GM18502 (cell line): ENCODE measurements around the gene PNMA1.

ENCODE experiments used
- ATAC-seq: cut with Tn5 transposase; IDR thresholded peaks from one replicate; pipeline ENCODE4 v1.9.1; 2021; ENCODE audit warnings: mild to moderate bottlenecking; ENCODE audit not compliant: unreplicated experiment, poor library complexity

PNMA1 gene

GRCh38 chr14:73680821-73681220, 33.4 kb downstream of the PNMA1 start:
- no peak for ATAC-seq

- no peak for ATAC-seq
Measured at GRCh38 chr14:73678698-73679097, 35.5 kb downstream of the PNMA1 start.

- ATAC-seq, result no peak
Measured at GRCh38 chr14:73674986-73675385, 39.2 kb downstream of the PNMA1 start.

GRCh38 chr14:73667854-73668253, 46.3 kb downstream of the PNMA1 start:
- no peak for ATAC-seq

- no peak for ATAC-seq
Measured at GRCh38 chr14:73666583-73666982, 47.6 kb downstream of the PNMA1 start.

- ATAC-seq, result no peak
Measured at GRCh38 chr14:73665130-73665529, 49.1 kb downstream of the PNMA1 start.

- ATAC-seq, result no peak
Measured at GRCh38 chr14:73663548-73664212, 50.5 kb downstream of the PNMA1 start.

GRCh38 chr14:73662487-73662943, 51.7 kb downstream of the PNMA1 start:
- no peak for ATAC-seq

GRCh38 chr14:73661872-73662271, 52.3 kb downstream of the PNMA1 start:
- ATAC-seq, result no peak
